Measurements from ENCODE around the gene METTL25B.
A peak's percentile ranks its signal among the peaks of the same experiment; 100 is the strongest.

DNA sequence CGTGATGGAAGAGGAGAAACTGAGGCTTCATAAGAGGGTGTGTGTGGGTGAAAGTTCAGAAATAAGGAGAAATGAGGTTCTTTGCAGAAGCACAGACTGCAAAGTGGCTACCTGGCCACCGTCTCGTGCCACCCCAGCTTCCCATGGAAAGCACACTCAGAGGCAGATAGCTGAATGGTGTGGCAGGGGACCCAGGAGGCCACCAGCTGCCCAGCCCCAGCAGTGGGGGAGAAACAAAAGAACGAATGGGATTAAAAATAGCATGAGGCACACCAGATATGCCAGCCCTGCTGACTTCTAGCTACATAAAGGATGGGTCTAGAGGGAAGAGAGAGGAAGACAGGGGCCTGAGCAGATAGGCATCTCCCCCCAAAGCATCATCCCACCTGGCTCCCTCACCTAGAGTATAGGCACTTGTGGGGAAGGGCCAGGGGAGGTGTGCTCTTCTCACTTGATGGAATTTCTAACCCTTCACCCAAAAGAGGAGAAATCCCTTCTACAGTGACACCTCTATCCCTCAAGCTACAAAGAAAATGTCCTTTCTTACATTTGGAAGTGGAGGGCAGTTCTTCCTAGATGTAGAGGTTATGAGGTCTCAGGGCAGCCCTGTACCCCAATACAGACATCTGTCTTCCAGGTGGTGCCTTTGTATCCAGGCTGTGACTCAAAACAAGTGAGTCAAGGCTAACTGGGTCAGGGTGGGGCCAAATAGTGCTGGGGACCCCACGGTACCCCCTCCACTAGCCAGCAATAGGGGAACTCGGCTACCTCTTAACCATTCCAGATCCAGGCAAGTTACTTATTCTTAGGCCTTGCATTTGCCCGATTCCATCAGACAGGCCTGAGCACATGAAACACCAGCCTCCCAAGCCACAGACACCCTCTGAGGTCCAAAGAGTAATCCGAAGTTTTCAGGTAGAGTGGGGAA is 19.7 kb downstream of the METTL25B start:
- TF ChIP-seq, protein P1, sequence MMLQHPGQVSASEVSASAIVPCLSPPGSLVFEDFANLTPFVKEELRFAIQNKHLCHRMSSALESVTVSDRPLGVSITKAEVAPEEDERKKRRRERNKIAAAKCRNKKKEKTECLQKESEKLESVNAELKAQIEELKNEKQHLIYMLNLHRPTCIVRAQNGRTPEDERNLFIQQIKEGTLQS (IDR thresholded peaks at IDR 0.05) = no peak
- TF ChIP-seq, protein P2, sequence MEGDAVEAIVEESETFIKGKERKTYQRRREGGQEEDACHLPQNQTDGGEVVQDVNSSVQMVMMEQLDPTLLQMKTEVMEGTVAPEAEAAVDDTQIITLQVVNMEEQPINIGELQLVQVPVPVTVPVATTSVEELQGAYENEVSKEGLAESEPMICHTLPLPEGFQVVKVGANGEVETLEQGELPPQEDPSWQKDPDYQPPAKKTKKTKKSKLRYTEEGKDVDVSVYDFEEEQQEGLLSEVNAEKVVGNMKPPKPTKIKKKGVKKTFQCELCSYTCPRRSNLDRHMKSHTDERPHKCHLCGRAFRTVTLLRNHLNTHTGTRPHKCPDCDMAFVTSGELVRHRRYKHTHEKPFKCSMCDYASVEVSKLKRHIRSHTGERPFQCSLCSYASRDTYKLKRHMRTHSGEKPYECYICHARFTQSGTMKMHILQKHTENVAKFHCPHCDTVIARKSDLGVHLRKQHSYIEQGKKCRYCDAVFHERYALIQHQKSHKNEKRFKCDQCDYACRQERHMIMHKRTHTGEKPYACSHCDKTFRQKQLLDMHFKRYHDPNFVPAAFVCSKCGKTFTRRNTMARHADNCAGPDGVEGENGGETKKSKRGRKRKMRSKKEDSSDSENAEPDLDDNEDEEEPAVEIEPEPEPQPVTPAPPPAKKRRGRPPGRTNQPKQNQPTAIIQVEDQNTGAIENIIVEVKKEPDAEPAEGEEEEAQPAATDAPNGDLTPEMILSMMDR (IDR thresholded peaks at IDR 0.05; ENCODE audit: low read depth, low read length, missing input control) = no peak
- no peak for TF ChIP-seq JUND (IDR thresholded peaks at IDR 0.05)
- no peak for TF ChIP-seq YY1 (IDR thresholded peaks at IDR 0.05)
- no peak for TF ChIP-seq TAF1 (conservative IDR thresholded peaks at IDR 0.05)
- TF ChIP-seq, protein P3, sequence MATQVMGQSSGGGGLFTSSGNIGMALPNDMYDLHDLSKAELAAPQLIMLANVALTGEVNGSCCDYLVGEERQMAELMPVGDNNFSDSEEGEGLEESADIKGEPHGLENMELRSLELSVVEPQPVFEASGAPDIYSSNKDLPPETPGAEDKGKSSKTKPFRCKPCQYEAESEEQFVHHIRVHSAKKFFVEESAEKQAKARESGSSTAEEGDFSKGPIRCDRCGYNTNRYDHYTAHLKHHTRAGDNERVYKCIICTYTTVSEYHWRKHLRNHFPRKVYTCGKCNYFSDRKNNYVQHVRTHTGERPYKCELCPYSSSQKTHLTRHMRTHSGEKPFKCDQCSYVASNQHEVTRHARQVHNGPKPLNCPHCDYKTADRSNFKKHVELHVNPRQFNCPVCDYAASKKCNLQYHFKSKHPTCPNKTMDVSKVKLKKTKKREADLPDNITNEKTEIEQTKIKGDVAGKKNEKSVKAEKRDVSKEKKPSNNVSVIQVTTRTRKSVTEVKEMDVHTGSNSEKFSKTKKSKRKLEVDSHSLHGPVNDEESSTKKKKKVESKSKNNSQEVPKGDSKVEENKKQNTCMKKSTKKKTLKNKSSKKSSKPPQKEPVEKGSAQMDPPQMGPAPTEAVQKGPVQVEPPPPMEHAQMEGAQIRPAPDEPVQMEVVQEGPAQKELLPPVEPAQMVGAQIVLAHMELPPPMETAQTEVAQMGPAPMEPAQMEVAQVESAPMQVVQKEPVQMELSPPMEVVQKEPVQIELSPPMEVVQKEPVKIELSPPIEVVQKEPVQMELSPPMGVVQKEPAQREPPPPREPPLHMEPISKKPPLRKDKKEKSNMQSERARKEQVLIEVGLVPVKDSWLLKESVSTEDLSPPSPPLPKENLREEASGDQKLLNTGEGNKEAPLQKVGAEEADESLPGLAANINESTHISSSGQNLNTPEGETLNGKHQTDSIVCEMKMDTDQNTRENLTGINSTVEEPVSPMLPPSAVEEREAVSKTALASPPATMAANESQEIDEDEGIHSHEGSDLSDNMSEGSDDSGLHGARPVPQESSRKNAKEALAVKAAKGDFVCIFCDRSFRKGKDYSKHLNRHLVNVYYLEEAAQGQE (IDR thresholded peaks at IDR 0.05) = no peak
- no peak for TF ChIP-seq EGR1 (IDR thresholded peaks at IDR 0.05; ENCODE audit: low read depth in 2 of 2)
- TF ChIP-seq SP1 (IDR thresholded peaks at IDR 0.05) = no peak
- no peak for TF ChIP-seq RAD21 (IDR thresholded peaks at IDR 0.05)
- no peak for TF ChIP-seq GABPA (IDR thresholded peaks at IDR 0.05 in 1 of 2, conservative IDR thresholded peaks at IDR 0.05 in 1 of 2)
- no peak for TF ChIP-seq MAX (IDR thresholded peaks at IDR 0.05)
- no peak for TF ChIP-seq FOXA1 (IDR thresholded peaks at IDR 0.05)
- TF ChIP-seq NR2F2 (IDR thresholded peaks at IDR 0.05) = no peak
- TF ChIP-seq HNF4A (conservative IDR thresholded peaks at IDR 0.05) = peak; percentile 30 to 31

Data from liver (tissue), 3 donors.